Type B pancreatic cell (in vitro differentiated cells): ENCODE measurements around the gene RIF1. TPM values are rescaled to one million over a fixed set of nuclear protein-coding genes. Genes with fewer than 3 reads are reported as not detected.

Source experiments
- DNase-seq: peaks from one replicate; pipeline ENCODE4 v3.0.0; 2021; ENCODE audit warnings: mixed read lengths; ENCODE audit not compliant: unreplicated experiment; ENCODE audit errors: extremely low spot score
- H3K27ac Mint-ChIP-seq: 2 replicates; pipeline ENCODE4 v1.8.0; 2021; ENCODE audit warnings: mild to moderate bottlenecking, mixed read lengths
- H3K27me3 Mint-ChIP-seq: 2 replicates; pipeline ENCODE4 v1.8.0; 2021; ENCODE audit warnings: mixed read lengths
- H3K36me3 Mint-ChIP-seq: 2 replicates; pipeline ENCODE4 v1.8.0; 2021; ENCODE audit warnings: mixed read lengths
- H3K4me1 Mint-ChIP-seq: one replicate; pipeline ENCODE4 v1.8.0; 2021; ENCODE audit warnings: mixed read lengths; ENCODE audit not compliant: unreplicated experiment
- H3K4me3 Mint-ChIP-seq: 2 replicates; pipeline ENCODE4 v1.8.0; 2021; ENCODE audit warnings: mild to moderate bottlenecking, mixed read lengths
- H3K9me3 Mint-ChIP-seq: 2 replicates; pipeline ENCODE4 v1.8.0; 2021; ENCODE audit warnings: mixed read lengths
- CTCF ChIP-seq: fragments of 200-600 bp; sonication (generic); conservative IDR thresholded peaks from 2 replicates; pipeline ENCODE4 v1.5.0; 2021; ENCODE audit warnings: antibody characterized with exemption, mild to moderate bottlenecking
- total RNA-seq: library from RNA; stranded (reverse); gene quantifications from 2 replicates; pipeline ENCODE4 v1.2.1, GENCODE V29; 2021; ENCODE audit warnings: low replicate concordance

RIF1 gene
- total RNA-seq, 1 donor from 2014 or later = 48.7 TPM

DNA sequence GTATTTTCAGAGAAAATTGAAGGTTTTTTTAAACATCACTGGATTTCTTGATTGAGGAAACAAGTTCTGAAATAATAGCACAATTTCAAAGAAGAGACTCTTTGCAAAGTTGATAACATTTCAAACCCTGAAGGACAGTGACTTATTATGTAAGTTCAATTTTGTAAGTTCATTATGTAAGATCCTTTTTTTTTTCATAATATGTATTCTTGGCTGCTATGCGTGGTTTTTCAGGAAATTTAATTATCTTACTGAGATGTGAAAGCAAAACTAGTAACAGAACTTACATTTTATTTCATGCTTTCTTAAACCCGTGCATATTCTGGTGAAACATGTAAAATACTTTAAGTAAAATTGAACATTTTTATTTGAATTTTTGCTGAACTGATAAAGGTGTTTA, 65.4 kb downstream of the RIF1 start:
- no peaks in the 10 kb centered on the region for H3K27me3 Mint-ChIP-seq
- no peak overlapping the region for H3K27ac Mint-ChIP-seq
- no peak for DNase-seq
- no peak for TF ChIP-seq CTCF
- H3K4me1 Mint-ChIP-seq = no peaks in the 10 kb centered on the region
- no peak overlapping the region for H3K4me3 Mint-ChIP-seq
- H3K36me3 Mint-ChIP-seq = peaks cover 47% of the 10 kb centered on the region
- H3K9me3 Mint-ChIP-seq = no peaks in the 10 kb centered on the region

GRCh38 chr2:151476287-151476686, 66.6 kb downstream of the RIF1 start:
- no peak for DNase-seq
- H3K4me1 Mint-ChIP-seq = no peaks in the 10 kb centered on the region
- no peaks in the 10 kb centered on the region for H3K9me3 Mint-ChIP-seq
- H3K27ac Mint-ChIP-seq = no peak overlapping the region
- H3K4me3 Mint-ChIP-seq = no peak overlapping the region
- no peaks in the 10 kb centered on the region for H3K27me3 Mint-ChIP-seq
- H3K36me3 Mint-ChIP-seq = peaks cover 44% of the 10 kb centered on the region
- no peak for TF ChIP-seq CTCF

DNA sequence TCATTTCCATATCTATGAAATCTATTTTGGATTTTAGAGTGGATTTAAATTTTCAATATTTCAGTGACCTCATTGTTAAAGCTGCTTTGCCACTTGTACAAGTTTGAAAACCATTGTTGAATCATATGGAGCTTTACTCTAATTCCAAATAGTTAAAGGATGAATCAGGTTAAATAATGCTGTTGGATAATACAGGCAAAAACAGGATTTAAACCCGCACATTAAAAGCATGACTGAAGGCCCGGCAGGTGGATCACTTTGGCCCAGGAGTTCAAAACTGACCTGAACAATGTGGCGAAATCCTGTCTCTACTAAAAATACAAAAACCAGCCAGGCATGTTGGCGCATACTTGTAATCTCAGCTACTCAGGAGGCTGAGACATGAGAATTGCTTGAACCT, 68.3 kb downstream of the RIF1 start:
- Mint-ChIP-seq H3K9me3 (no peaks in the 10 kb centered on the region), H3K27ac (no peak overlapping the region), H3K27me3 (no peaks in the 10 kb centered on the region), H3K4me1 (no peaks in the 10 kb centered on the region), H3K4me3 (no peak overlapping the region), H3K36me3 (peaks cover 42% of the 10 kb centered on the region)
- no peak for TF ChIP-seq CTCF
- no peak for DNase-seq

GRCh38 chr2:151481744-151482143, 72.0 kb downstream of the RIF1 start:
- no peak for TF ChIP-seq CTCF
- DNase-seq = no peak
- H3K27me3 Mint-ChIP-seq = no peaks in the 10 kb centered on the region
- no peaks in the 10 kb centered on the region for H3K9me3 Mint-ChIP-seq
- no peaks in the 10 kb centered on the region for H3K4me1 Mint-ChIP-seq
- no peak overlapping the region for H3K27ac Mint-ChIP-seq
- peaks cover 42% of the 10 kb centered on the region for H3K36me3 Mint-ChIP-seq
- no peak overlapping the region for H3K4me3 Mint-ChIP-seq

GRCh38 chr2:151482171-151482725, 72.5 kb downstream of the RIF1 start:
- peaks cover 38% of the 10 kb centered on the region for H3K36me3 Mint-ChIP-seq
- TF ChIP-seq CTCF = no peak
- no peaks in the 10 kb centered on the region for H3K9me3 Mint-ChIP-seq
- H3K27ac Mint-ChIP-seq = no peak overlapping the region
- H3K27me3 Mint-ChIP-seq = no peaks in the 10 kb centered on the region
- no peak for DNase-seq
- no peaks in the 10 kb centered on the region for H3K4me1 Mint-ChIP-seq
- no peak overlapping the region for H3K4me3 Mint-ChIP-seq

- Mint-ChIP-seq H3K27me3 (no peaks in the 10 kb centered on the region), H3K27ac (no peak overlapping the region), H3K36me3 (peaks cover 34% of the 10 kb centered on the region), H3K9me3 (no peaks in the 10 kb centered on the region), H3K4me1 (no peaks in the 10 kb centered on the region), H3K4me3 (no peak overlapping the region)
- DNase-seq = no peak
- no peak for TF ChIP-seq CTCF
Observed at GRCh38 chr2:151483546-151483945, 73.8 kb downstream of the RIF1 start.
